GM12872 (cell line): ENCODE measurements around the gene TRAM2.

Experiments used
- TF ChIP-seq, protein P1 (sequence below): IDR thresholded peaks from 3 replicates; pipeline ENCODE4 v1.5.1; 2011; ENCODE audit warnings: low read depth, mild to moderate bottlenecking, low read length, moderate library complexity; ENCODE audit not compliant: insufficient read depth

The TRAM2 gene

DNA sequence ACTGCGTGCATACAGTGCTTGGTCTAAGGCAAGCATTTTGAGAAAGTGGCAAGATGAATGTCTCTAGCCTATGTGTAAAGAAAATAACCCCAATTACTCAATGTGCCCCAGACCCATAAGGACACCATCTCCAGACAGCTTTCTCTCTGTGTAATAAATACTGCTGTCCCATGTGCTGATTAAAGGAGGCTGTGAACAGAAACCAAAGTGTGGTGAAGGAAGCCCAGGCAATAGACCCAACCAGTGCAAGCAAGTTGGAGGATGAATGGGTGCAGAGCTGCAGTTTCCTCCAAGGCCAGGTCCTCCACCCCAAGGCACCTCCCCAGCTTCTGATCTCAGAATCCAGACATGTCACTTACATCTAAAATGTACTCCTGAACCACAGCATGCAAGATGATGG is 60.6 kb downstream of the TRAM2 start:
- TF ChIP-seq, protein P1, sequence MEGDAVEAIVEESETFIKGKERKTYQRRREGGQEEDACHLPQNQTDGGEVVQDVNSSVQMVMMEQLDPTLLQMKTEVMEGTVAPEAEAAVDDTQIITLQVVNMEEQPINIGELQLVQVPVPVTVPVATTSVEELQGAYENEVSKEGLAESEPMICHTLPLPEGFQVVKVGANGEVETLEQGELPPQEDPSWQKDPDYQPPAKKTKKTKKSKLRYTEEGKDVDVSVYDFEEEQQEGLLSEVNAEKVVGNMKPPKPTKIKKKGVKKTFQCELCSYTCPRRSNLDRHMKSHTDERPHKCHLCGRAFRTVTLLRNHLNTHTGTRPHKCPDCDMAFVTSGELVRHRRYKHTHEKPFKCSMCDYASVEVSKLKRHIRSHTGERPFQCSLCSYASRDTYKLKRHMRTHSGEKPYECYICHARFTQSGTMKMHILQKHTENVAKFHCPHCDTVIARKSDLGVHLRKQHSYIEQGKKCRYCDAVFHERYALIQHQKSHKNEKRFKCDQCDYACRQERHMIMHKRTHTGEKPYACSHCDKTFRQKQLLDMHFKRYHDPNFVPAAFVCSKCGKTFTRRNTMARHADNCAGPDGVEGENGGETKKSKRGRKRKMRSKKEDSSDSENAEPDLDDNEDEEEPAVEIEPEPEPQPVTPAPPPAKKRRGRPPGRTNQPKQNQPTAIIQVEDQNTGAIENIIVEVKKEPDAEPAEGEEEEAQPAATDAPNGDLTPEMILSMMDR: no peak

DNA sequence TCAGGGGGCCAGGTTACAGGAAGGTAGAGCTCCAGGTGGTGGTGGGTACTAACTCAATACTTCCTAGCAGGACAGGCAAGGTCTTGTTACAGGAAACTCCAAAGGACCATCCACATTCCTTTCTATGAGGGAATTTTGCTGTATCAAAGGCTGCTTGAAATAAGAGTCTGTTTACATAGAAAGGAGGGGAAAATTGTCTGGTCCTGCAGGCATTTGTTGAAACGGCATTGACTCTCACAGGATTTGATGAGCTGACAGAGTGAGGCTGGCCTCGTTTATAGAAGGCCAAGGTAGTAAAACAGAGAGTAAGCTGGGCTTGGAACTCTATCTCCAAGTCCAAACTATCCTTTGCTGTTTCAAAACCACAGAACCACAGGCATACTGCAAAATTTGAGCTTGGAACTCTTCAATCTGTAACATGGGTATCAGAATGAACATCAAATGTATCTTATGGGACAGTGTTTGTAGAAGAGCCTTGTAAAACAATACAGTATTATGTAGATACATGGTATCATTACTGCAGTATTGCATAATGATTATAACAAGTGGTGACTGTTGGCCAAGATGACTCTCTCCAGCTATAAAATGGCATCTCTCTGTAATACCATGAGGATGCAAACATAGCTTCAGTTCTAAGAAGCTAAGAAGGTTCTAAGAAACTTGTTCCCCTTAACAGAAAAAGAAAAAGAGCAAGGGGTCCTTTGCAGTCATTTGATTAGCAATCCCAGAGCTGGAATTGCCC is 61.5 kb downstream of the TRAM2 start:
- TF ChIP-seq, protein P1: no peak

DNA sequence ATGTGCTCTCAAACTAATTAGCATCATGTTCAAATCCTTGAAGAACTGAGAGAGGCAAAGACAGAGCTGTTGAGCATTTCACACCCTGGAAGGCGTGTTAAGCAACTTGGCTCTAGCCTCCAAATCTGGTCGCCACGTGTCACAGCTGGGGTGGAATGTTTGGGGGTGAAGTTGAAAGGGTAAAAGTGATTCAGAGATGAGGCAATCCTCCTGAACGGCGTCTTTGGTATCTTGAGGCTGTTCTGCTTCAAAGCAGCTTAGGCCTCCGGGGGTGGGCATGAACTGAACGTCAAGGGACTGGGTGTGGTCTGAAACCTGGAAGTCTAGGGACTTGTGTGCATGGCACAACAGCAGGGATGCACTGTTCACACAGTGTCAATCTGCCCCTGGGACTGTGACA is 62.3 kb downstream of the TRAM2 start:
- TF ChIP-seq, protein P1: no peak

DNA sequence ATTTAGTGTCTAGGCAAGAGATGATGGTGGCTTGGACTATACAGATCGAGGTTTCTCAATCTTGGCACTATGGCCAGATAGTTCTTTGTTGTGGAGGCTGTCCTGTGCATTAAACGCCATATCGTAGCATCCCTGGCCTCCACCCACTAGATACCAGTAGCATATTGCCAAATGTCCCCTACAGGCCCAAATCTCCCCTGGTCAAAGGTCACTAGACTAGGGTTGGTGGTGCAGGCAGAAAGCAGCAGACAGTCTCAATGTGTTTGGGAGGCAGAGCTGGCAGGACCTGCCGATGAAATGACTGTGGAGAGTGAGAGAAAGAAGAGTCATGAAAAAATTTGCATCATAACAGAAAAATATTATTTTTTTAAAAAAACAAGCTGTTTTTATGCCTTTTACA is 63.0 kb downstream of the TRAM2 start:
- TF ChIP-seq, protein P1: no peak

DNA sequence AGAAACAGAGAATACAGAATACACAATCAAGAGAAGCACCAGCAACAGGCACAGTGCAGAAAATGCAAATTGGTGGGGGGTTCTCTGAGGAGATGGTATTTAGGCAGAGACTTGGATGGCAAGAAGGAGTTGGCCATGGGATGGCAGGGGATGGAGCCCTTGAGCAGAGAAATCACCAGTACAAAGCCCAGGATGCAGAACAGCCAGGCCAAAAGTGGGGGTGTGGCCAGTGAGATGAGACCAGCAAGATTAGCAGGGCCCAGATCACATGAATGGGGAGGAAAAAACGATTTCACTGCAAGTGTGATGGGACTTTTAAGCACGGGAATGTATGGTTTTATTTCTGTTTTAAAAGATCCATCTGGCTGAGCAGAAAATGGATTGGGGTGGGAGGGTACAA is 63.4 kb downstream of the TRAM2 start:
- TF ChIP-seq, protein P1: no peak

DNA sequence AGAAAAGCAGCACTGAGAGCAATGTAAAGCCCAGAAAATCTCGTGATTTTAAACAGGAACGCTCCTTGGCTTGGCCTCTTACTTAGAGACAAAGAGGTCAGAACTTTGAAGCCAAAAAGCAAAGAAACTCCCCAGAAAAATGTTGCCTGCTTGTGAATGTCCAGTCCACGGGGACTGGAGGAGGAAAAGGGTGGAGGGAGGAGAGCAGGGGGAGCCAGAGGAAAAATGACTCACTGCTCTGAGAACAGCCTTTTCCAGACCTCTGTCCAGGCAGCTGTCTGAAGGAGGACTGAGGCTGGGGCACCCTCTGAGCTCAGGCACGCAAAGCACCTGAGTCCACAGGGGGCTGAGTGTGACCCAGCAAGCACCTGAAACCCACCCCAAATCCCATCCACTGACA is 64.7 kb downstream of the TRAM2 start:
- TF ChIP-seq, protein P1: no peak

DNA sequence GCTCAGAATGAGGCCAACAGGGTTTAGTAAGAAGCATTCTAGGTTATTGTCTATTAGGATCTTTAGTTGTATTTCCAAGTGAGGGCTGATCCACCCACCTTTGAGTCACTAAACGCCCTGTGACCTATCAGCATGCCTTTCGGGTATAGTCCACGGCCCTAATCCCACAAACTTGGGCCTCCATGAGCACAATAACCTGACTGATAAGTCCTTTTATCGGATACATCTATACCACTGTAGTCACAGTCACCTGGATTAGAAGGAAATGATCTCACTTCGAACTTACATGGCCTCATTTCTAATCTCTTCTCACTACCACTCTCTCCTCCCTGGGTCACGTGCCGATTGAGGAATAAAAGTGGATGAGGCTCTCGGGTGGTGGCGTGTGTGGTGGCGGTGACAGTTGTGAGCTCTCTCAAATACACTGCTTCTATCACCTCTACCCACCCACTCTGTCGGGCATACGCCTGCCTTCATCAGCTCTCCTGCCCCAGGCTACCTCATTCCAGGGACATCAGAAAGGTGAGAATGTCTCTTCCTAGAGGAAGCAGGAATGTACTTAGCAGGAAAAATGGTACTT is 65.2 kb downstream of the TRAM2 start:
- TF ChIP-seq, protein P1: no peak
